K562 (cell line): ENCODE measurements around the gene PRPF6. TPM values are rescaled to one million over a fixed set of nuclear protein-coding genes. Genes with fewer than 3 reads are reported as not detected.

Experiments
- ATAC-seq: fragments of 200-7000 bp; cut with Tn5 transposase; 3 replicates; pipeline ENCODE4 v1.9.1; 2020; ENCODE audit warnings: moderate library complexity
- BruUV-seq: library from RNA; stranded (reverse); fragments of 400-500 nt; replicated peaks from 2 replicates; lab custom pipeline; 2021; lab: Mats Ljungman, UMichigan
- CTCF ChIA-PET: fragments of 300-600 bp; formaldehyde crosslinking; extraction: SDS; loops from one replicate; lab custom pipeline; 2021; ENCODE audit warnings: low intra/inter-chr PET ratio; lab: Yijun Ruan, JAX
- POLR2A ChIA-PET: fragments of 300-600, 350-650 bp; sonication (Branson Sonifier 250); formaldehyde crosslinking; extraction: SDS; loops from one replicate; lab custom pipeline; 2021; ENCODE audit warnings: antibody characterized with exemption, inconsistent platforms; lab: Yijun Ruan, JAX
- DNase-seq, 4 experiments: peaks; one replicate each; pipeline versions ENCODE4 v3.0.0 to v3.0.0-alpha.2; 2011 to 2018; ENCODE audit warnings: low spot score in 3 of 4, mixed read lengths in 3 of 4; ENCODE audit errors: extremely low read depth in 1 of 4
- FAIRE-seq: peaks from 2 replicates; lab custom pipeline; 2011; peaks lifted over from hg19 to GRCh38; lab: Jason Lieb, UNC
- H2AFZ ChIP-seq: 2 replicates; pipeline ENCODE4 v1.6.0; 2011; ENCODE audit warnings: low read depth, low read length, control low read depth, inconsistent platforms
- H3K27ac ChIP-seq: fragments of 200-600 bp; 3 replicates; pipeline ENCODE4 v1.8.0; 2011; ENCODE audit warnings: low read depth, mild to moderate bottlenecking, control low read depth, inconsistent platforms, low read length, moderate library complexity, mixed read lengths; ENCODE audit errors: extremely low read depth
- H3K27me3 ChIP-seq, 2 experiments: fragments of 300-600 bp in 1 of 2; 2 replicates in 1 of 2; 3 replicates in 1 of 2; pipeline versions ENCODE4 v1.6.0 to v1.8.0; 2011; ENCODE audit warnings: inconsistent platforms in 2 of 2, low read length in 2 of 2, mild to moderate bottlenecking in 1 of 2, mixed read lengths in 1 of 2, moderate library complexity in 1 of 2; ENCODE audit not compliant: control insufficient read depth in 2 of 2, insufficient read depth in 2 of 2
- H3K36me3 ChIP-seq: fragments of 300-600 bp; 3 replicates; pipeline ENCODE4 v1.8.0; 2011; ENCODE audit warnings: mild to moderate bottlenecking, low read length, inconsistent platforms; ENCODE audit not compliant: control insufficient read depth, insufficient read depth
- H3K4me1 ChIP-seq, 2 experiments: fragments of 200-600 bp in 1 of 2; replicated peaks in 1 of 2; 2 replicates in 1 of 2; 3 replicates in 1 of 2; pipeline versions ENCODE4 v1.5.1 to v1.8.0; 2011; ENCODE audit warnings: inconsistent platforms in 2 of 2, low read length in 2 of 2, mild to moderate bottlenecking in 1 of 2, mixed read lengths in 1 of 2, moderate library complexity in 1 of 2; ENCODE audit not compliant: control insufficient read depth in 2 of 2, insufficient read depth in 2 of 2
- H3K4me2 ChIP-seq: 2 replicates; pipeline ENCODE4 v1.6.1; 2011; ENCODE audit warnings: low read length, control low read depth, inconsistent platforms, mixed read lengths; ENCODE audit not compliant: insufficient read depth
- H3K4me3 ChIP-seq: fragments of 200-600 bp; sonication (generic), shearing (Covaris generic); 2 replicates; pipeline ENCODE4 v1.5.1; 2016; ENCODE audit warnings: control low read depth, inconsistent platforms
- H3K79me2 ChIP-seq: fragments of 200-600 bp; 3 replicates; pipeline ENCODE4 v1.8.0; 2011; ENCODE audit warnings: low read length, inconsistent platforms; ENCODE audit not compliant: control insufficient read depth, insufficient read depth
- H3K9ac ChIP-seq, 2 experiments: 2 replicates each; pipeline versions ENCODE4 v1.6.0 to v1.6.1; 2011; ENCODE audit warnings: low read depth in 2 of 2, low read length in 2 of 2, control low read depth in 1 of 2, inconsistent platforms in 1 of 2, mild to moderate bottlenecking in 1 of 2, mixed read lengths in 1 of 2; ENCODE audit not compliant: insufficient read depth in 1 of 2
- H3K9me1 ChIP-seq: one replicate; pipeline ENCODE4 v1.6.0; 2011; ENCODE audit warnings: inconsistent platforms, mild to moderate bottlenecking, low read length, moderate library complexity; ENCODE audit not compliant: control insufficient read depth, insufficient read depth
- H3K9me3 ChIP-seq: replicated peaks from 2 replicates; pipeline ENCODE4 v1.5.1; 2011; ENCODE audit warnings: low read depth, low read length, inconsistent platforms; ENCODE audit not compliant: control insufficient read depth, insufficient read depth
- H4K20me1 ChIP-seq: replicated peaks from 2 replicates; pipeline ENCODE4 v1.6.1; 2011; ENCODE audit warnings: low read length, inconsistent platforms, mixed read lengths; ENCODE audit not compliant: control insufficient read depth, insufficient read depth
- GTF2E2 ChIP-seq: fragments of 200-800 bp; sonication (Bioruptor generic); IDR thresholded peaks from 2 replicates; pipeline ENCODE4 v1.6.1; 2016; ENCODE audit warnings: missing genetic modification characterization, missing compliant biosample characterization
- NR3C1 ChIP-seq: sonication (generic); formaldehyde crosslinking; IDR thresholded peaks from 2 replicates; pipeline ENCODE4 v1.8.1; 2022; ENCODE audit warnings: missing genetic modification reagents
- RNF2 ChIP-seq: sonication (generic); IDR thresholded peaks from 2 replicates; pipeline ENCODE4 v1.6.1; 2016
- TAF15 ChIP-seq: fragments of 200-400 bp; formaldehyde crosslinking; IDR thresholded peaks from 2 replicates; pipeline ENCODE4 v1.6.1; 2017; ENCODE audit warnings: mild to moderate bottlenecking, low read depth, low read length, moderate library complexity
- ZNF124 ChIP-seq: sonication (generic); formaldehyde crosslinking; IDR thresholded peaks from 2 replicates; pipeline ENCODE4 v1.8.1; 2022; ENCODE audit warnings: missing genetic modification reagents
- WGBS: fragments of 100-300 bp; shearing (Covaris generic); methylation state at CpG from one replicate; pipeline ENCODE4 v1.1.6; 2016; ENCODE audit warnings: low coverage, mixed read lengths; ENCODE audit not compliant: insufficient coverage; ENCODE audit errors: missing lambda C conversion rate; 5-methylcytosine and 5-hydroxymethylcytosine counted together
- in situ Hi-C: fragments of 300-500 bp; cut with MboI; formaldehyde crosslinking; loops from 4 replicates; pipeline ENCODE4 v1.15.0; 2018; ENCODE audit warnings: inconsistent platforms, mixed read lengths
- intact Hi-C: fragments of 100-400 bp; cut with micrococcal nuclease; formaldehyde crosslinking; loops from 2 replicates; pipeline ENCODE4 v1.14.2; 2022
- polyA plus RNA-seq, 8 experiments: library from polyadenylated mRNA; depleted of rRNA in 4 of 8; stranded (reverse) in 5 of 8; unstranded in 3 of 8; fragments of >200 nt; fragmentation: Nextera tagmentation in 2 of 8; fragmentation: Illumina TruSeq in 1 of 8; extraction: Ambion mirVana in 2 of 8; extraction: Trizol in 1 of 8; gene quantifications; 2 replicates each; pipeline versions ENCODE4 v1.2.1 to v1.2.3, GENCODE V29; 2011 to 2014; ENCODE audit warnings: inconsistent platforms in 1 of 8, missing spikeins in 1 of 8
- total RNA-seq, 7 experiments: library from RNA; depleted of rRNA in 6 of 7; stranded (reverse); fragments of >200 nt in 6 of 7; fragmentation: Illumina TruSeq in 2 of 7; extraction: Trizol in 2 of 7; gene quantifications; 2 replicates each; pipeline versions ENCODE4 v1.2.1 to v1.2.3, GENCODE V29; 2011 to 2021; ENCODE audit warnings: low replicate concordance in 1 of 7
- TF ChIP-seq, protein P1 (sequence below), 2 experiments: fragments of 450-650 bp; IDR thresholded peaks; 2 replicates each; pipeline ENCODE4 v1.6.1; 2016; ENCODE audit warnings: mild to moderate bottlenecking in 2 of 2, borderline replicate concordance in 1 of 2, low read depth in 1 of 2, moderate library complexity in 1 of 2
- TF ChIP-seq, protein P2 (sequence below): fragments of 450-650 bp; formaldehyde crosslinking; IDR thresholded peaks from 2 replicates; pipeline ENCODE4 v1.4.0; 2020; ENCODE audit warnings: mild to moderate bottlenecking
- TF ChIP-seq, protein P3 (sequence below): fragments of 450-650 bp; formaldehyde crosslinking; IDR thresholded peaks from 2 replicates; pipeline ENCODE4 v1.4.0; 2022; ENCODE audit warnings: mild to moderate bottlenecking, moderate library complexity

Gene PRPF6
- total and polyA plus RNA-seq, 9 of the 15 experiments (the other 6 are each of a cell fraction or from before 2014, with no cell fraction given) = 4.2 to 83.2 (median 59.9) TPM

DNA sequence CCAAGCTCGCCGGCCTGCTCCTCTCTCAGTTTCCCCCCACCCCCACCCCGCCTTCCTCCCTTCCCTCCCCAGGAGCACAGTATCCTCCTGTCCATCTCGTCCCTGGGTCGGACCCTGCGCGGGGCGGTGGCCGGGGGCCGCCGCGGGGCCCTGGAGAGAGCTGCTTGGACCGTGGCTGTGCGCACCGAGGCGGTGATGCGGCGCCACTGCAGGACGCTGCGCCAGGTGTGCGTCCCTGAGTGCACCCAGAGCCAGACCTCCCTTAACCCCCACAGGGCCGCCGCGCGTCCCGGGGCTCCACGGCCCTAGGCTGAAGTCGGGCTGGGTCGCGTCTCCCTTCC is 57.3 kb downstream of the PRPF6 start:
- Histone ChIP-seq H3K4me2 (peak overlapping the region; percentile 74), H3K27ac (no peak overlapping the region), H3K9me1 (peaks cover 3% of the 10 kb centered on the region), H3K9me3 (no peaks in the 10 kb centered on the region), H3K36me3 (peaks cover 20% of the 10 kb centered on the region; the same call in 2 of the 3 replicates), H3K79me2 (no peaks in the 10 kb centered on the region; the same call in 2 of the 3 replicates), H3K27me3 (no peaks in the 10 kb centered on the region), H3K4me1 (peaks cover 33 to 85% of the 10 kb centered on the region in 2 experiments), H3K4me3 (peak overlapping the region; percentile 51), H4K20me1 (no peaks in the 10 kb centered on the region), H2AFZ (peak overlapping the region; percentile 96), H3K9ac (peak overlapping the region; percentile 69 to 92; a peak in 3 of 4 replicates)
- TF ChIP-seq, protein P1, sequence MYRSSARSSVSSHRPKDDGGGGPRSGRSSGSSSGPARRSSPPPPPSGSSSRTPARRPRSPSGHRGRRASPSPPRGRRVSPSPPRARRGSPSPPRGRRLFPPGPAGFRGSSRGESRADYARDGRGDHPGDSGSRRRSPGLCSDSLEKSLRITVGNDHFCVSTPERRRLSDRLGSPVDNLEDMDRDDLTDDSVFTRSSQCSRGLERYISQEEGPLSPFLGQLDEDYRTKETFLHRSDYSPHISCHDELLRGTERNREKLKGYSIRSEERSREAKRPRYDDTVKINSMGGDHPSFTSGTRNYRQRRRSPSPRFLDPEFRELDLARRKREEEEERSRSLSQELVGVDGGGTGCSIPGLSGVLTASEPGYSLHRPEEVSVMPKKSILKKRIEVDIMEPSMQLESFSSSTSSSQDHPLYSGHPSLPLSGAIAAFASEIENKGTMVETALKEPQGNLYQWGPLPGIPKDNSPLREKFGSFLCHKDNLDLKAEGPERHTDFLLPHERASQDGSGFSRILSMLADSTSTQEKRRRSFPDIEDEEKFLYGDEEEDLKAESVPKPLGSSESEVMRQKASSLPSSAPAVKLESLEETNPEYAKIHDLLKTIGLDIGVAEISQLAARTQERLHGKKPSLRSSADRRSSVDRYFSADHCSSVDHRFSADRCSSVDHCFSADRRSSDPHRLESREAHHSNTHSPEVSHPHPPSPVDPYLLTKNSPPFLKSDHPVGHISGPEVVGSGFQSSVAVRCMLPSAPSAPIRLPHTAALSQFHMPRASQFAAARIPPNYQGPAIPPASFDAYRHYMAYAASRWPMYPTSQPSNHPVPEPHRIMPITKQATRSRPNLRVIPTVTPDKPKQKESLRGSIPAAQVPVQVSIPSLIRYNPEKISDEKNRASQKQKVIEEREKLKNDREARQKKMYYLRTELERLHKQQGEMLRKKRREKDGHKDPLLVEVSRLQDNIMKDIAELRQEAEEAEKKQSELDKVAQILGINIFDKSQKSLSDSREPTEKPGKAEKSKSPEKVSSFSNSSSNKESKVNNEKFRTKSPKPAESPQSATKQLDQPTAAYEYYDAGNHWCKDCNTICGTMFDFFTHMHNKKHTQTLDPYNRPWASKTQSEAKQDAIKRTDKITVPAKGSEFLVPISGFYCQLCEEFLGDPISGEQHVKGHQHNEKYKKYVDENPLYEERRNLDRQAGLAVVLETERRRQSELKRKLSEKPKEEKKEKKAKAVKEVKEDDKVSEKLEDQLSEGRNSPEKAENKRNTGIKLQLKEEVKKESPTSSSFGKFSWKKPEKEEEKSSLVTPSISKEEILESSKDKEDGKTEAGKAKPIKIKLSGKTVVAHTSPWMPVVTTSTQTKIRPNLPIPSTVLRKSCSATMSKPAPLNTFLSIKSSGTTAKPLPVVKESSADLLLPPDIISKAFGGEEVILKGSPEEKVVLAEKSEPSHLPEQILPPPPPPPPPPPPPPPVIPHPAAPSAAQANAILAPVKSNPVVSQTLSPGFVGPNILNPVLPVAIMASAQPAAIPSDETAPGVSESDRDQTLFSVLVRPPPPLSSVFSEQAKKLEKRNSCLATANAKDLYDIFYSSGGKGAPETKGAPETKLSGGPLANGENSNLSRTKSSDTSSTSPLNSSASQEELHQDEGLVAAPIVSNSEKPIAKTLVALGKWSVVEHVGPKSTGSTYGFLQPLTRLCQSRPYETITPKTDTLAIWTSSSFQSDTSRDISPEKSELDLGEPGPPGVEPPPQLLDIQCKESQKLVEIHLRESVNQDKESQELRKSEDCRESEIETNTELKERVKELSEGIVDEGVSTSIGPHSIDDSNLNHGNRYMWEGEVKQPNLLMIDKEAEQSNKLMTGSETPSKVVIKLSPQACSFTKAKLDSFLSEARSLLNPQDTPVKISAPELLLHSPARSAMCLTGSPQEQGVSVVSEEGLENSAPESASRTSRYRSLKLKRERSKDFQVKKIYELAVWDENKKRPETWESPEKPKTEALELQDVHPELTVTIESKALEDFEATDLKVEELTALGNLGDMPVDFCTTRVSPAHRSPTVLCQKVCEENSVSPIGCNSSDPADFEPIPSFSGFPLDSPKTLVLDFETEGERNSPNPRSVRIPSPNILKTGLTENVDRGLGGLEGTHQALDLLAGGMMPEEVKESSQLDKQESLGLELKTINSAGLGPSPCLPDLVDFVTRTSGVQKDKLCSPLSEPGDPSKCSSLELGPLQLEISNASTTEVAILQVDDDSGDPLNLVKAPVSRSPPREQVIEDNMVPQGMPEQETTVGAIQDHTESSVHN (IDR thresholded peaks at IDR 0.05; ENCODE audit: borderline replicate concordance in 1 of 2, low read depth in 1 of 2) = no peak
- TF ChIP-seq ZNF124 (CRISPR knock-in tag) (0 out of 2 replicates have a peak, but pooled peaks have one; percentile 41), RNF2 (no peak), GTF2E2 (tag) (peak; percentile 10; the same call in 1 of the 2 replicates), NR3C1 (CRISPR knock-in tag) (0 out of 2 replicates have a peak, but pooled peaks have one; percentile 15), TAF15 (no peak)
- TF ChIP-seq, protein P2, sequence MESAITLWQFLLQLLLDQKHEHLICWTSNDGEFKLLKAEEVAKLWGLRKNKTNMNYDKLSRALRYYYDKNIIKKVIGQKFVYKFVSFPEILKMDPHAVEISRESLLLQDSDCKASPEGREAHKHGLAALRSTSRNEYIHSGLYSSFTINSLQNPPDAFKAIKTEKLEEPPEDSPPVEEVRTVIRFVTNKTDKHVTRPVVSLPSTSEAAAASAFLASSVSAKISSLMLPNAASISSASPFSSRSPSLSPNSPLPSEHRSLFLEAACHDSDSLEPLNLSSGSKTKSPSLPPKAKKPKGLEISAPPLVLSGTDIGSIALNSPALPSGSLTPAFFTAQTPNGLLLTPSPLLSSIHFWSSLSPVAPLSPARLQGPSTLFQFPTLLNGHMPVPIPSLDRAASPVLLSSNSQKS (CRISPR knock-in tag) = no peak
- TF ChIP-seq, protein P3, sequence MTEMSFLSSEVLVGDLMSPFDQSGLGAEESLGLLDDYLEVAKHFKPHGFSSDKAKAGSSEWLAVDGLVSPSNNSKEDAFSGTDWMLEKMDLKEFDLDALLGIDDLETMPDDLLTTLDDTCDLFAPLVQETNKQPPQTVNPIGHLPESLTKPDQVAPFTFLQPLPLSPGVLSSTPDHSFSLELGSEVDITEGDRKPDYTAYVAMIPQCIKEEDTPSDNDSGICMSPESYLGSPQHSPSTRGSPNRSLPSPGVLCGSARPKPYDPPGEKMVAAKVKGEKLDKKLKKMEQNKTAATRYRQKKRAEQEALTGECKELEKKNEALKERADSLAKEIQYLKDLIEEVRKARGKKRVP (CRISPR knock-in tag) = no peak
- FAIRE-seq = no peak
- ChIA-PET POLR2A (interaction anchor here (0.7 to 2.0 kb wide), 6 partner anchors 8 to 157 kb away, joined by 3 to 14 read pairs (median 4); partner anchors contain the start of gene TCEA2), CTCF (interaction anchor here (1.3 to 2.1 kb wide), 3 partner anchors 19 to 82 kb away, joined by 3 to 16 read pairs (median 9); partner anchors contain the start of gene PRPF6)
- peak in 1 of 4 experiments; percentile 44 for DNase-seq
- 7% methylated on average over 14 of the region's 30 CpGs for WGBS
- ATAC-seq = peak; percentile 52
- in situ Hi-C loops (no loop called here), intact Hi-C loops (loop anchor here (2.0 to 5.0 kb wide), 3 partner anchors 17 to 501 kb away; partner anchors contain the start of gene PTK6)
- no TSS peak for BruUV-seq
